Measurements from ENCODE around the gene QRICH2. TPM values are rescaled to one million over a fixed set of nuclear protein-coding genes. Genes with fewer than 3 reads are reported as not detected.

QRICH2 gene
- total and polyA plus RNA-seq, 10 of the 15 experiments (the other 5 are each of a cell fraction or from before 2014, with no cell fraction given), result 0.04 to 0.72 (median 0.25) TPM

DNA sequence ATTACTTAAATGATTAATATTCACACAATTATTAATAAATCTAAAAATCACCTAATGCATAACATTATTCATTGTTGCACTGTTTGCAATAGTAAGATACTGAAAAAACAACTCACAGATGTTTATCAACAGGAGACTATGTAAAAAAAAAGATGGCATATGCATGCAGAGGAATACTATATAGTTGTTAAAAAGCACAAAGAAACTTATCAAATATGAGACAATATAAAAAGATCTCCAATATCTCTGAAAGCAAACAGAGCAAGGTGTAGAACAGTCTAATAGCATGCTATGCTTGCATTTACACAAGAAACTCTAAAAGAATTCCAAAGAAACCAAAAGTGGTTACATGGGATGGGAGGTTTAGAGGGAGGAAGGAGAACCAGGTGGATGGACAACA is 71.5 kb downstream of the QRICH2 start:
- POLR2A ChIA-PET, result interaction anchor here (1.0 to 2.4 kb wide), 4 partner anchors 9 to 51 kb away, joined by 4 to 21 read pairs (median 4); partner anchors contain the start of gene UBALD2
- BruUV-seq (replicated peaks), result no TSS peak
- H3K27ac ChIP-seq (ENCODE audit: control insufficient read depth, insufficient read depth), result no peak overlapping the region
- H4K20me1 ChIP-seq (ENCODE audit: control insufficient read depth, insufficient read depth), result no peaks in the 10 kb centered on the region
- no peaks in the 10 kb centered on the region for H3K9me3 ChIP-seq (replicated peaks; ENCODE audit: control insufficient read depth, insufficient read depth, low read length)
- H3K4me3 ChIP-seq, result no peak overlapping the region
- FAIRE-seq (no peak), DNase-seq (ENCODE audit: low read depth, low spot score) (no peak), ATAC-seq (no peak)
- H3K36me3 ChIP-seq (ENCODE audit: control insufficient read depth in 2 of 2, insufficient read depth in 2 of 2, low read length in 1 of 2), result no peaks in the 10 kb centered on the region
- H3K9ac ChIP-seq (ENCODE audit: control insufficient read depth, insufficient read depth, low read length), result no peak overlapping the region
- SMC1A ChIA-PET (ENCODE audit: uncharacterized antibody, unreplicated experiment), result interaction anchor here (1.2 to 4.9 kb wide), 8 partner anchors 10 to 53 kb away, joined by 3 to 61 read pairs (median 8); partner anchors contain the start of gene UBALD2
- no peak overlapping the region for H3K4me2 ChIP-seq (ENCODE audit: control insufficient read depth, insufficient read depth)
- peaks cover 0 to 3% of the 10 kb centered on the region in 2 experiments; a peak in 2 of 4 replicates for H3K27me3 ChIP-seq (replicated peaks in 1 of 2; ENCODE audit: control insufficient read depth in 2 of 2, insufficient read depth in 2 of 2, low read length in 1 of 2)
- H3K79me2 ChIP-seq (ENCODE audit: control insufficient read depth, insufficient read depth, low read length), result no peaks in the 10 kb centered on the region
- in situ Hi-C loops (cut with MboI), result no loop called here
- RAD21 ChIA-PET (ENCODE audit: unreplicated experiment), result interaction anchor here (1.2 to 2.4 kb wide), 5 partner anchors 10 to 57 kb away, joined by 3 to 14 read pairs (median 6); no protein-coding TSS in a partner anchor
- intact Hi-C loops (cut with micrococcal nuclease; ENCODE audit: unreplicated experiment), result loop anchor here (5.0 kb wide), 1 partner anchor 44 kb away; no protein-coding TSS in a partner anchor
- no peak overlapping the region for H2AFZ ChIP-seq (ENCODE audit: control insufficient read depth, low read depth, low read length)
- CTCF ChIA-PET, result interaction anchor here (0.5 to 1.8 kb wide), 4 partner anchors 27 to 1901 kb away, joined by 3 read pairs; no protein-coding TSS in a partner anchor
- TF ChIP-seq GABPA (IDR thresholded peaks at IDR 0.05; ENCODE audit: low read depth), result no peak
- TF ChIP-seq, protein P1, sequence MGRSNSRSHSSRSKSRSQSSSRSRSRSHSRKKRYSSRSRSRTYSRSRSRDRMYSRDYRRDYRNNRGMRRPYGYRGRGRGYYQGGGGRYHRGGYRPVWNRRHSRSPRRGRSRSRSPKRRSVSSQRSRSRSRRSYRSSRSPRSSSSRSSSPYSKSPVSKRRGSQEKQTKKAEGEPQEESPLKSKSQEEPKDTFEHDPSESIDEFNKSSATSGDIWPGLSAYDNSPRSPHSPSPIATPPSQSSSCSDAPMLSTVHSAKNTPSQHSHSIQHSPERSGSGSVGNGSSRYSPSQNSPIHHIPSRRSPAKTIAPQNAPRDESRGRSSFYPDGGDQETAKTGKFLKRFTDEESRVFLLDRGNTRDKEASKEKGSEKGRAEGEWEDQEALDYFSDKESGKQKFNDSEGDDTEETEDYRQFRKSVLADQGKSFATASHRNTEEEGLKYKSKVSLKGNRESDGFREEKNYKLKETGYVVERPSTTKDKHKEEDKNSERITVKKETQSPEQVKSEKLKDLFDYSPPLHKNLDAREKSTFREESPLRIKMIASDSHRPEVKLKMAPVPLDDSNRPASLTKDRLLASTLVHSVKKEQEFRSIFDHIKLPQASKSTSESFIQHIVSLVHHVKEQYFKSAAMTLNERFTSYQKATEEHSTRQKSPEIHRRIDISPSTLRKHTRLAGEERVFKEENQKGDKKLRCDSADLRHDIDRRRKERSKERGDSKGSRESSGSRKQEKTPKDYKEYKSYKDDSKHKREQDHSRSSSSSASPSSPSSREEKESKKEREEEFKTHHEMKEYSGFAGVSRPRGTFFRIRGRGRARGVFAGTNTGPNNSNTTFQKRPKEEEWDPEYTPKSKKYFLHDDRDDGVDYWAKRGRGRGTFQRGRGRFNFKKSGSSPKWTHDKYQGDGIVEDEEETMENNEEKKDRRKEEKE (IDR thresholded peaks at IDR 0.05), result no peak
- no peak for TF ChIP-seq RUNX3 (IDR thresholded peaks at IDR 0.05; ENCODE audit: low read length)
- no peak for TF ChIP-seq RFX5 (IDR thresholded peaks at IDR 0.05; ENCODE audit: low read depth, low read length)
- TF ChIP-seq, protein P2, sequence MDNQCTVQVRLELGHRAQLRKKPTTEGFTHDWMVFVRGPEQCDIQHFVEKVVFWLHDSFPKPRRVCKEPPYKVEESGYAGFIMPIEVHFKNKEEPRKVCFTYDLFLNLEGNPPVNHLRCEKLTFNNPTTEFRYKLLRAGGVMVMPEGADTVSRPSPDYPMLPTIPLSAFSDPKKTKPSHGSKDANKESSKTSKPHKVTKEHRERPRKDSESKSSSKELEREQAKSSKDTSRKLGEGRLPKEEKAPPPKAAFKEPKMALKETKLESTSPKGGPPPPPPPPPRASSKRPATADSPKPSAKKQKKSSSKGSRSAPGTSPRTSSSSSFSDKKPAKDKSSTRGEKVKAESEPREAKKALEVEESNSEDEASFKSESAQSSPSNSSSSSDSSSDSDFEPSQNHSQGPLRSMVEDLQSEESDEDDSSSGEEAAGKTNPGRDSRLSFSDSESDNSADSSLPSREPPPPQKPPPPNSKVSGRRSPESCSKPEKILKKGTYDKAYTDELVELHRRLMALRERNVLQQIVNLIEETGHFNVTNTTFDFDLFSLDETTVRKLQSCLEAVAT (IDR thresholded peaks at IDR 0.05), result no peak
- TF ChIP-seq, protein P3, sequence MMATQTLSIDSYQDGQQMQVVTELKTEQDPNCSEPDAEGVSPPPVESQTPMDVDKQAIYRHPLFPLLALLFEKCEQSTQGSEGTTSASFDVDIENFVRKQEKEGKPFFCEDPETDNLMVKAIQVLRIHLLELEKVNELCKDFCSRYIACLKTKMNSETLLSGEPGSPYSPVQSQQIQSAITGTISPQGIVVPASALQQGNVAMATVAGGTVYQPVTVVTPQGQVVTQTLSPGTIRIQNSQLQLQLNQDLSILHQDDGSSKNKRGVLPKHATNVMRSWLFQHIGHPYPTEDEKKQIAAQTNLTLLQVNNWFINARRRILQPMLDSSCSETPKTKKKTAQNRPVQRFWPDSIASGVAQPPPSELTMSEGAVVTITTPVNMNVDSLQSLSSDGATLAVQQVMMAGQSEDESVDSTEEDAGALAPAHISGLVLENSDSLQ (IDR thresholded peaks at IDR 0.05), result no peak
- TF ChIP-seq, protein P4, sequence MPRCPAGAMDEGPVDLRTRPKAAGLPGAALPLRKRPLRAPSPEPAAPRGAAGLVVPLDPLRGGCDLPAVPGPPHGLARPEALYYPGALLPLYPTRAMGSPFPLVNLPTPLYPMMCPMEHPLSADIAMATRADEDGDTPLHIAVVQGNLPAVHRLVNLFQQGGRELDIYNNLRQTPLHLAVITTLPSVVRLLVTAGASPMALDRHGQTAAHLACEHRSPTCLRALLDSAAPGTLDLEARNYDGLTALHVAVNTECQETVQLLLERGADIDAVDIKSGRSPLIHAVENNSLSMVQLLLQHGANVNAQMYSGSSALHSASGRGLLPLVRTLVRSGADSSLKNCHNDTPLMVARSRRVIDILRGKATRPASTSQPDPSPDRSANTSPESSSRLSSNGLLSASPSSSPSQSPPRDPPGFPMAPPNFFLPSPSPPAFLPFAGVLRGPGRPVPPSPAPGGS (IDR thresholded peaks at IDR 0.05; ENCODE audit: borderline replicate concordance, insufficient read depth, low read depth, low read length, poor library complexity, severe bottlenecking), result no peak
- TF ChIP-seq BCL11A (IDR thresholded peaks at IDR 0.05; ENCODE audit: low read depth, low read length), result no peak
- no peak for TF ChIP-seq RAD21 (IDR thresholded peaks at IDR 0.05; ENCODE audit: insufficient read depth, low read depth, low read length)
- no peak for TF ChIP-seq HCFC1 (IDR thresholded peaks at IDR 0.05; ENCODE audit: low read length)
- TF ChIP-seq EED (IDR thresholded peaks at IDR 0.05; ENCODE audit: low read depth), result no peak
- no peak for TF ChIP-seq NFIC (IDR thresholded peaks at IDR 0.05; ENCODE audit: low read depth, low read length)
- TF ChIP-seq POLR2AphosphoS5 (IDR thresholded peaks at IDR 0.05; ENCODE audit: low read length), result no peak
- no peak for TF ChIP-seq DPF2 (IDR thresholded peaks at IDR 0.05)
- TF ChIP-seq GATAD2B (conservative IDR thresholded peaks at IDR 0.05; ENCODE audit: low read depth), result no peak
- TF ChIP-seq TCF7 (IDR thresholded peaks at IDR 0.05; ENCODE audit: borderline replicate concordance), result no peak
- TF ChIP-seq MEF2A (IDR thresholded peaks at IDR 0.05; ENCODE audit: insufficient read depth, low read depth, low read length), result no peak
- TF ChIP-seq TBL1XR1 (IDR thresholded peaks at IDR 0.05; ENCODE audit: low read depth, low read length), result no peak
- no peak for TF ChIP-seq ZNF207 (IDR thresholded peaks at IDR 0.05; ENCODE audit: borderline replicate concordance)
- TF ChIP-seq SPI1 (IDR thresholded peaks at IDR 0.05; ENCODE audit: borderline replicate concordance, insufficient read depth, low read depth, low read length), result no peak
- peaks cover 15% of the 10 kb centered on the region for H3K4me1 ChIP-seq (ENCODE audit: control insufficient read depth, insufficient read depth, low read length)
